ENCODE results near the gene PMAIP1. TPM values are rescaled to one million over a fixed set of nuclear protein-coding genes. Genes with fewer than 3 reads are reported as not detected.

PMAIP1 gene
- total and polyA plus RNA-seq, 4 donors = 0.08 to 5.5 (median 0.25) TPM

- no peak for TF ChIP-seq CTCF (IDR thresholded peaks at IDR 0.05; ENCODE audit: low read depth, low read length, missing input control)
- TF ChIP-seq REST (IDR thresholded peaks at IDR 0.05) = no peak
- TF ChIP-seq FOXA2 (IDR thresholded peaks at IDR 0.05) = no peak
- TF ChIP-seq MAX (IDR thresholded peaks at IDR 0.05) = no peak
Measured at GRCh38 chr18:59881728-59882656, 17.8 kb upstream of the PMAIP1 start (continued).

- DNase-seq (ENCODE audit: low spot score) = no peak
- Histone ChIP-seq H3K4me3 (ENCODE audit: low read depth in 1 of 3, low read length in 3 of 3) (no peak overlapping the region), H3K27ac (ENCODE audit: low read depth in 1 of 2, low read length in 2 of 2) (no peak overlapping the region), H3K9me3 (ENCODE audit: control insufficient read depth in 4 of 4, low read length in 3 of 4) (no peaks in the 10 kb centered on the region), H3K27me3 (ENCODE audit: control insufficient read depth in 4 of 4, insufficient read depth in 4 of 4, low read length in 3 of 4) (no peaks in the 10 kb centered on the region), H3K9ac (ENCODE audit: low read depth in 1 of 2, low read length in 2 of 2) (no peak overlapping the region), H3K4me1 (ENCODE audit: control insufficient read depth in 4 of 4, insufficient read depth in 4 of 4, low read length in 3 of 4) (peaks cover 0 to 7% (median 5%) of the 10 kb centered on the region in 4 donors), H3K36me3 (ENCODE audit: control insufficient read depth in 4 of 4, insufficient read depth in 3 of 4, low read depth in 1 of 4, low read length in 3 of 4) (no peaks in the 10 kb centered on the region)
- TF ChIP-seq HNF4G (IDR thresholded peaks at IDR 0.05) = no peak
- no peak for TF ChIP-seq ZBTB33 (IDR thresholded peaks at IDR 0.05)
- no peak for TF ChIP-seq CTCF (IDR thresholded peaks at IDR 0.05; ENCODE audit: low read depth, low read length, missing input control)
- no peak for TF ChIP-seq GABPA (IDR thresholded peaks at IDR 0.05 in 1 of 2, conservative IDR thresholded peaks at IDR 0.05 in 1 of 2)
- no peak for TF ChIP-seq YY1 (IDR thresholded peaks at IDR 0.05)
- no peak for TF ChIP-seq RAD21 (IDR thresholded peaks at IDR 0.05)
- TF ChIP-seq REST (IDR thresholded peaks at IDR 0.05) = no peak
- no peak for TF ChIP-seq JUND (IDR thresholded peaks at IDR 0.05)
- TF ChIP-seq MAX (IDR thresholded peaks at IDR 0.05) = no peak
- no peak for TF ChIP-seq HNF4A (conservative IDR thresholded peaks at IDR 0.05)
- TF ChIP-seq FOXA1 (IDR thresholded peaks at IDR 0.05) = no peak
- no peak for TF ChIP-seq EGR1 (IDR thresholded peaks at IDR 0.05; ENCODE audit: low read depth in 2 of 2)
- TF ChIP-seq NR2F2 (IDR thresholded peaks at IDR 0.05) = no peak
- no peak for TF ChIP-seq RXRA (IDR thresholded peaks at IDR 0.05)
- TF ChIP-seq SP1 (IDR thresholded peaks at IDR 0.05) = no peak
- 92% methylated on average over 2 of the region's 2 CpGs for WGBS
Measured at GRCh38 chr18:59884351-59884750, 15.4 kb upstream of the PMAIP1 start.

Measured in liver (tissue), 9 donors.